Breast epithelium (tissue), 3 donors: ENCODE results near the gene SERPINI1.

Experiments used
- CTCF ChIP-seq, 3 donors: fragments of 450-650 bp; IDR thresholded peaks; one replicate each; pipeline ENCODE4 v1.5.1; 2016 to 2017; ENCODE audit warnings: antibody characterized with exemption in 3 of 3, mild to moderate bottlenecking in 3 of 3, moderate library complexity in 3 of 3
- POLR2A ChIP-seq: fragments of 450-650 bp; IDR thresholded peaks from one replicate; pipeline ENCODE4 v1.6.1; 2016; ENCODE audit warnings: antibody characterized with exemption, mild to moderate bottlenecking, moderate library complexity

GRCh38 chr3:167732313-167733065, 3.0 kb upstream of the SERPINI1 start:
- TF ChIP-seq CTCF (IDR thresholded peaks at IDR 0.05) (no peak), POLR2A (no peak)
